Tibial nerve (tissue), 4 donors: ENCODE data around the gene PSG1. TPM values are rescaled to one million over a fixed set of nuclear protein-coding genes. Genes with fewer than 3 reads are reported as not detected.
"Not testable (repeated sequence)": the region's sequence is repeated elsewhere in the genome, so short reads cannot be mapped to it uniquely, and the experiment has no call there.

ENCODE experiments used
- DNase-seq, 2 donors: peaks; one replicate each; pipeline ENCODE4 v3.0.0-alpha.2; 2019; ENCODE audit warnings: low spot score in 2 of 2
- H3K27ac ChIP-seq, 4 donors: fragments of 200-600 bp; sonication (generic) in 3 of 4; one replicate each; pipeline ENCODE4 v1.5.1; 2017 to 2019; ENCODE audit warnings: mild to moderate bottlenecking in 1 of 4
- H3K27me3 ChIP-seq, 2 donors: fragments of 200-600 bp; sonication (generic) in 1 of 2; one replicate each; pipeline versions ENCODE4 v1.5.1 to v1.6.0; 2017 to 2019
- H3K36me3 ChIP-seq, 3 donors: fragments of 200-600 bp; sonication (generic); one replicate each; pipeline ENCODE4 v1.5.1; 2018 to 2019
- H3K4me1 ChIP-seq, 4 donors: fragments of 200-600 bp; sonication (generic) in 3 of 4; one replicate each; pipeline ENCODE4 v1.5.1; 2017 to 2019
- H3K4me3 ChIP-seq, 4 donors: fragments of 200-600 bp; sonication (generic) in 3 of 4; one replicate each; pipeline ENCODE4 v1.5.1; 2017 to 2019; ENCODE audit warnings: mild to moderate bottlenecking in 1 of 4, moderate library complexity in 1 of 4
- H3K9me3 ChIP-seq, 4 donors: fragments of 200-600 bp; sonication (generic) in 3 of 4; one replicate each; pipeline ENCODE4 v1.5.1; 2017 to 2019
- WGBS, 2 donors: methylation state at CpG; one replicate each; pipeline ENCODE4 v1.1.5; 2018; 5-methylcytosine and 5-hydroxymethylcytosine counted together
- total RNA-seq, 4 donors: library from RNA; depleted of rRNA; stranded (reverse); fragments of >200 nt; gene quantifications; one replicate each; pipeline ENCODE4 v1.1.0, GENCODE V29; 2016

Gene PSG1
- total RNA-seq, 4 donors from 2014 or later, result not detected

- H3K27me3 ChIP-seq, H3K9me3 ChIP-seq, DNase-seq, H3K27ac ChIP-seq, H3K36me3 ChIP-seq, H3K4me3 ChIP-seq, H3K4me1 ChIP-seq: not testable (repeated sequence)
- WGBS, 2 donors, result 14 to 63% methylated on average over 1 of the region's 1 CpG
Observed at GRCh38 chr19:42917634-42918033, 38.1 kb upstream of the PSG1 start, which contains the start of gene PSG6. Gene PSG6, minus strand, starts transcription at chr19:42917894. Its CDS starts 102 bp downstream, at chr19:42917792.

DNA sequence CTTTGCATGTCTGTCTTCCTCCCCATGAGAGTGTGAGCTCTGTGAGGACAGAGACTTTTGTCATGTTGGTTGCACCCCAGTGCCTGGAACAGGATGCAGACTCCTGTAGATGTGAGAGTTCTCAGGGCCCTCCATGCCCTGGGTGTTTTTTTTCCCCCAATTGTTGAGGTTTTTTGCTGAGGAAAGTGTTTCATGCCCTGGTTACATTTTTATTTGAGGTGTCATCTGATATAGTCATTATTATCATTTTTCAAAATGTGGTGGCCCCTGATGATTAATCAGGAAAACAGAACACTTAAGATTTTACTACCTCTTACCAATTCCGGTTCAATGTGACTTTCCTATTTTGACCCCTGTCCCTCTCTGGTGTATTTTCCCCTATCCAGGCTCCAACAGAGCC lies 37.4 kb upstream of the PSG1 start:
- WGBS, 2 donors, result 70 to 88% methylated on average over 1 of the region's 1 CpG
- H3K9me3 ChIP-seq, H3K4me1 ChIP-seq, H3K4me3 ChIP-seq, H3K27ac ChIP-seq, H3K27me3 ChIP-seq, DNase-seq, H3K36me3 ChIP-seq: not testable (repeated sequence)

DNA sequence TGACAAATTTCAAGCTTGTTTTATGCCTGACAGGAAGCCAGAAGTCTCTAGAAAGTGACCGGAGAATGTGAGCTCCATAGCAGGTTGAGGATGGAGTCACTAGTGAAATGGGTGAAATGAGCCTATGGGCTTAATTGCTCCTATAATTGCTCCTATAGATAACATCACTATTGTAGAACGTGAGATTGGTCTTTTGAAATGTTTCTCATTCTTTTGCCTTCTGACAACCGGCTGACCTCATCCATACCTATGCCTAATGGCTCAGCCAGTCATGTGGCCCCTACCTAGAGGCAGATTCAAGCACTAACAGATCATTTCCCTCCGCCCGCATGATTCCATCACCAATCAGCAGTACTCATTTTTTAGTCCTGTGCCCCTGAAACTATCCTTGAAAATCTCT lies 34.0 kb upstream of the PSG1 start:
- H3K9me3 ChIP-seq, H3K36me3 ChIP-seq, DNase-seq, H3K4me1 ChIP-seq, H3K4me3 ChIP-seq, H3K27ac ChIP-seq, H3K27me3 ChIP-seq: not testable (repeated sequence)
- WGBS, 2 donors, result 82 to 85% methylated on average over 5 of the region's 5 CpGs

DNA sequence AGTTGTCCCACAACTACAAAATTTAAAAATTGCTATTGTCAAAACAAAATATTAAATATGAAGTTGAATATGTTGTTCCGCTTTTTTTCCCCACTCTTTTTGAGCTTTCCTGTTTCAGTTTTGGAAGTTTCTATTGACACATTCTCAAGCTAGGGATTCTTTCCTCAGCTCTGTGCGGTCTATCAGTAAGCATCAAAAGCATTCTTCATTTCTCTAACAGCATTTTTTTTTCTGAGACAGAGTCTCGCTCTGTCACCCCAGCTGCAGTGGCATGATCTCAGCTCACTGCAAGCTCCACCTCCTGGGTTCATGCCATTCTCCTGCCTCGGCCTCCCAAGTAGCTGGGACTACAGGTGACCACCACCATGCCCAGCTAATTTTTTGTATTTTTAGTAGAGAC lies 33.4 kb upstream of the PSG1 start:
- H3K4me1 ChIP-seq, H3K27ac ChIP-seq, H3K4me3 ChIP-seq, H3K36me3 ChIP-seq, DNase-seq, H3K27me3 ChIP-seq, H3K9me3 ChIP-seq: not testable (repeated sequence)
- 82 to 87% methylated on average over 4 of the region's 4 CpGs for WGBS, 2 donors

GRCh38 chr19:42911731-42912130 lies 32.2 kb upstream of the PSG1 start:
- WGBS, 2 donors, result 75 to 78% methylated on average over 5 of the region's 5 CpGs
- DNase-seq, H3K36me3 ChIP-seq: not testable (repeated sequence)

DNA sequence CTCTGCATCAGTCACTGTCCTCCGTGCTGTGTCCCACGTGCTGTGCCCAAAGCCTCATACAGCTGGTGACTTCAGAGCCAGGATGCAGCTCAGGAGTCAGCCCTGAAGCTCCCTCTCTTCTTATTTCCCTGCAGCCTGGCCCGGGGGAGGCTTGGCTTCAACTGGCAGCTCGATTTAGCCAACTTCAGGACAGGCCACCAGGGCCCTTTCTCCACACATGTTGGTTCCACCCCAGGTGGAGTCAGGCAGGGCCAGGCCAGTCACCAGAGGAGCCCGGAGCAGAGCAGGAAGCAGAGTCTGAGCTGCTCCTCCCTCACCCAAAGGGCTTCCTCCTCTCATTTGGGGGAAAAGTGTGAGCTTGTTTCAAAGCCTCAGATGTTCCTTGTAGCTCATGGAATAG lies 26.6 kb upstream of the PSG1 start:
- H3K9me3 ChIP-seq, DNase-seq, H3K4me1 ChIP-seq, H3K4me3 ChIP-seq, H3K27ac ChIP-seq, H3K27me3 ChIP-seq, H3K36me3 ChIP-seq: not testable (repeated sequence)
- WGBS, 2 donors, result 58 to 62% methylated on average over 5 of the region's 5 CpGs

More at GRCh38 chr19:42911731-42912130, 32.2 kb upstream of the PSG1 start:
- H3K9me3 ChIP-seq, H3K27ac ChIP-seq, H3K27me3 ChIP-seq, H3K4me3 ChIP-seq, H3K4me1 ChIP-seq: not testable (repeated sequence)

DNA sequence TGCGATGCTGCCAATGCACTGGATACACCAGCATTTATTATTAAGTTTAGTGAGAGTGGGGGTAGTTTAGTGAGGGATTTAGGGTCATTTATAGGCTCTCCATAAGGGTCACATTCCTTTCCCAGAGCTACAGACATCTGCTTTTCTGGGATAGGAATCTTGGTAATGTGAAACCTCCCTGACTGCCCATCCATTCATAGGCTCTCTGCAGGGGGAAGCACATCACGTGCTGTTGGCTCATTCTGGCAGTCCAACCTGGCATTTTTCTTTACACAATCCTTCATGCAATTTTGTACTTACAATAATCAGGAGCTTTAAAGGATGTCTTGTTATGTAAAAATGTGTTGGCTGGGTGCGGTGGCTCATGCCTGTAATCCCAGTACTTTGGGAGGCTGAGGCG lies 21.0 kb upstream of the PSG1 start:
- not testable (repeated sequence) for H3K9me3 ChIP-seq, DNase-seq, H3K27me3 ChIP-seq, H3K36me3 ChIP-seq, H3K4me3 ChIP-seq, H3K4me1 ChIP-seq, H3K27ac ChIP-seq
- WGBS, 2 donors, result 77 to 81% methylated on average over 4 of the region's 4 CpGs

DNA sequence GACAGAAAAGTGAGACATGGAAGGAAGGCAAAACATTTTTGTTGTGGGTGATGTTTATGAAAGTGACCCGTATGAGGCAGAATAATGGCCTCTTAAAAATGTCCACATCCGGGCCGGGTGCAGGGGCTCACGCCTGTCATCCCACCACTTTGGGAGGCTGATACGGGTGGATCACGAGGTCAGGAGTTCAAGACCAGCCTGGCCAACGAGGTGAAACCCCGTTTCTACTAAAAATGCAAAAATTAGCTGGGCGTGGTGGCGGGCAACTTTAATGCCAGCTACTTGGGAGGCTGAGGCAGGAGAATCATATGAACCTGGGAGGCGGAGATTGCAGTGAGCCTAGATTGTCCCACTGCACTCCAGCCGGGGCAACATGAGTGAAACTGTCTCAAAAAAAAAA lies 20.2 kb upstream of the PSG1 start:
- H3K4me1 ChIP-seq, H3K36me3 ChIP-seq, H3K4me3 ChIP-seq, H3K27ac ChIP-seq, H3K9me3 ChIP-seq, DNase-seq, H3K27me3 ChIP-seq: not testable (repeated sequence)
- WGBS, 2 donors, result 81 to 84% methylated on average over 12 of the region's 12 CpGs

- 89 to 98% methylated on average over 1 of the region's 1 CpG for WGBS, 2 donors
- not testable (repeated sequence) for H3K9me3 ChIP-seq, H3K4me3 ChIP-seq, H3K27me3 ChIP-seq, H3K36me3 ChIP-seq, H3K27ac ChIP-seq, H3K4me1 ChIP-seq, DNase-seq
Observed at GRCh38 chr19:42899110-42899509, 19.6 kb upstream of the PSG1 start.

GRCh38 chr19:42898656-42899055 lies 19.1 kb upstream of the PSG1 start:
- WGBS, 2 donors, result 71 to 100% methylated on average over 1 of the region's 1 CpG

DNA sequence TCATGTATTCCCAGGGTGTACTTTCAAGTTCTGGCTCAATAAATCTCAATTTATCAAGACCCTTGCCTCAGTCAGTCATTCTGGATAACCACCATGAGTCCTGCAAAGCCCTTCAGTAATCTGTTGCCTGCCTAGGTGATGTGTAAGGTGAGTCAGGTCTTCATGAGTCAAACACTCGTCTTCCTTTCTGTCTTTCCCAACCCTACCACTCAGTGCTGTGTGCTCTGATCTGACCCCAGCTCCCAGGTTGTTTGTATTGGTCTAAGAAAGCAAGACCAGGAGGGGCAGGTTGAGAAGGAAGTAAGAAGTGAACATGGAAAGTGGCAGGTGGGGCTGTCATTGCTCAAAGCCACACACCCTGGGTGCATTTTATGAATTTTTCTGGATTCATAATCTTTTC lies 18.2 kb upstream of the PSG1 start:
- WGBS, 2 donors, result 27 to 36% methylated on average over 1 of the region's 1 CpG
- H3K36me3 ChIP-seq, DNase-seq, H3K4me3 ChIP-seq, H3K4me1 ChIP-seq, H3K27ac ChIP-seq, H3K27me3 ChIP-seq: not testable (repeated sequence)
- H3K9me3 ChIP-seq, result peaks cover 0 to 10% (median 0%) of the 10 kb centered on the region in 4 donors

More at GRCh38 chr19:42898656-42899055, 19.1 kb upstream of the PSG1 start:
- not testable (repeated sequence) for DNase-seq, H3K27ac ChIP-seq, H3K27me3 ChIP-seq, H3K4me1 ChIP-seq, H3K4me3 ChIP-seq, H3K36me3 ChIP-seq
- peaks cover 0 to 10% (median 0%) of the 10 kb centered on the region in 4 donors for H3K9me3 ChIP-seq

GRCh38 chr19:42890446-42890845 lies 10.9 kb upstream of the PSG1 start:
- not testable (repeated sequence) for H3K27me3 ChIP-seq, H3K4me1 ChIP-seq, H3K4me3 ChIP-seq, H3K36me3 ChIP-seq, DNase-seq, H3K27ac ChIP-seq
- 85 to 86% methylated on average over 7 of the region's 7 CpGs for WGBS, 2 donors
- peaks cover 0 to 25% (median 0%) of the 10 kb centered on the region in 4 donors for H3K9me3 ChIP-seq

GRCh38 chr19:42887876-42888445 lies 8.4 kb upstream of the PSG1 start:
- not testable (repeated sequence) for DNase-seq, H3K4me1 ChIP-seq

GRCh38 chr19:42882730-42883129 lies 3.2 kb upstream of the PSG1 start:
- H3K4me1 ChIP-seq, H3K27ac ChIP-seq, DNase-seq, H3K4me3 ChIP-seq, H3K36me3 ChIP-seq, H3K27me3 ChIP-seq, H3K9me3 ChIP-seq: not testable (repeated sequence)
- 77 to 78% methylated on average over 2 of the region's 2 CpGs for WGBS, 2 donors

More at GRCh38 chr19:42887876-42888445, 8.4 kb upstream of the PSG1 start:
- not testable (repeated sequence) for H3K27ac ChIP-seq, H3K27me3 ChIP-seq, H3K36me3 ChIP-seq, H3K4me3 ChIP-seq
- peaks cover 0 to 19% (median 0%) of the 10 kb centered on the region in 4 donors for H3K9me3 ChIP-seq
